ENCODE data around the gene UNC93A. TPM values are rescaled to one million over a fixed set of nuclear protein-coding genes. Genes with fewer than 3 reads are reported as not detected.
"Not testable (repeated sequence)": the region's sequence is repeated elsewhere in the genome, so short reads cannot be mapped to it uniquely, and the experiment has no call there.

The UNC93A gene
- total and polyA plus RNA-seq, 9 of the 15 experiments (the other 6 are each of a cell fraction or from before 2014, with no cell fraction given): not detected

DNA sequence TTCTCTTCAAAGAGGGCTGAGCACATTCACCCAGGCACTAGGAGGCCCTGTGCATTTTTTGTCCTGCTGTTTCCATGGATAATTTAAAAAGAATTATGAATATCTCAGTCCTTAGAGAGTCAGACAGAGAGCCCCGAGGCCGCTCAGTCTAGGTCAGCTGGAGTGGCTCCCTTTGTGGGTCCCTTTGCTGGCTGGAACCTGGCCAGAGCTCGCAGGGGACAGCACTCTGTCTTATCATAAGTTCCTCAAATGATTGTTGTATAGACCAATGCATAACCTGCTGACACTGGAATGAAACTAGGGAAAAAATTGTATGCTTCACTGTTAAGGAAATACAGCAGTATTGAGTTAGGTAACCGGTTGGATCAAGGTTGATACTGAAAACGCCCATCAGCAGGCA, 10.6 kb upstream of the UNC93A start:
- 0% methylated on average over 5 of the region's 5 CpGs for WGBS (ENCODE audit: insufficient coverage, low coverage, missing lambda C conversion rate)

DNA sequence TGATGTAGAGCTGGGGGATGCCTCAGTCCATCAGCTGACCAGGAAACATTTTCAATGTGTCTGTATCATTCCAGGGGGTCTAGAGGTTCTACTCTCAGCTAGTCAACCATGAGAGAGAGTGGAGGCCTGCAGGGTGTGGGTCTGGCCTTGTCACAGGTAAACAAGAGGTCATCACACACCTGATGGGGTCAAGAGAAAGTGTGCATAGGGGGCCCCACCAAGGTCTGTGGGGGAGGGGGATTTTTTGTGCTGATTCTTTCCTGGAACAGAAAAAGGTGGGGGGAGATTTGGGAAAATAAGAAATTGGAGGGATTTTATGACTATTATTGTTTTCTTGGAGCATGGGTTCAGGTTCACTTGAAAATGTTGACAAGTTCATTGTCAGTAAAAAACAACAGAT, 8.9 kb upstream of the UNC93A start:
- FAIRE-seq (no peak), ATAC-seq (no peak), DNase-seq (ENCODE audit: extremely low read depth in 1 of 4, low spot score in 3 of 4) (no peak)
- H3K27ac ChIP-seq (ENCODE audit: extremely low read depth, low read depth, low read length): no peak overlapping the region
- no peaks in the 10 kb centered on the region for H3K9me1 ChIP-seq (ENCODE audit: control insufficient read depth, insufficient read depth, low read length)
- H4K20me1 ChIP-seq (replicated peaks; ENCODE audit: control insufficient read depth, insufficient read depth, low read length): no peaks in the 10 kb centered on the region
- no peaks in the 10 kb centered on the region for H3K36me3 ChIP-seq (ENCODE audit: control insufficient read depth, insufficient read depth, low read length)
- no peaks in the 10 kb centered on the region for H3K4me1 ChIP-seq (replicated peaks in 1 of 2; ENCODE audit: control insufficient read depth in 2 of 2, insufficient read depth in 2 of 2, low read length in 2 of 2)
- ChIA-PET POLR2A (interaction anchor here (0.8 kb wide), 1 partner anchor 24 kb away, joined by 3 read pairs; no protein-coding TSS in a partner anchor), CTCF (ENCODE audit: low intra/inter-chr PET ratio) (no interaction called here)
- no peak overlapping the region for H2AFZ ChIP-seq (ENCODE audit: low read depth, low read length)
- no peak overlapping the region for H3K4me3 ChIP-seq
- BruUV-seq (replicated peaks): no TSS peak
- H3K79me2 ChIP-seq (ENCODE audit: control insufficient read depth, insufficient read depth, low read length): no peaks in the 10 kb centered on the region
- no peaks in the 10 kb centered on the region for H3K9me3 ChIP-seq (replicated peaks; ENCODE audit: control insufficient read depth, insufficient read depth, low read depth, low read length)
- intact Hi-C loops (cut with micrococcal nuclease): loop anchor here (10.0 kb wide), 1 partner anchor 507 kb away; no protein-coding TSS in a partner anchor
- peaks cover 10 to 38% of the 10 kb centered on the region in 2 experiments; a peak in 4 of 5 replicates for H3K27me3 ChIP-seq (ENCODE audit: control insufficient read depth in 2 of 2, insufficient read depth in 2 of 2, low read length in 2 of 2)
- in situ Hi-C loops (cut with MboI): loop anchor here (5.0 to 25.0 kb wide), 2 partner anchors 60 to 520 kb away; no protein-coding TSS in a partner anchor
- no peak overlapping the region for H3K4me2 ChIP-seq (ENCODE audit: insufficient read depth, low read length)
- H3K9ac ChIP-seq (ENCODE audit: insufficient read depth in 1 of 2, low read depth in 2 of 2, low read length in 2 of 2): no peak overlapping the region
- TF ChIP-seq STAT5A (IDR thresholded peaks at IDR 0.05; ENCODE audit: borderline replicate concordance, low read length): no peak
- TF ChIP-seq, protein P1, sequence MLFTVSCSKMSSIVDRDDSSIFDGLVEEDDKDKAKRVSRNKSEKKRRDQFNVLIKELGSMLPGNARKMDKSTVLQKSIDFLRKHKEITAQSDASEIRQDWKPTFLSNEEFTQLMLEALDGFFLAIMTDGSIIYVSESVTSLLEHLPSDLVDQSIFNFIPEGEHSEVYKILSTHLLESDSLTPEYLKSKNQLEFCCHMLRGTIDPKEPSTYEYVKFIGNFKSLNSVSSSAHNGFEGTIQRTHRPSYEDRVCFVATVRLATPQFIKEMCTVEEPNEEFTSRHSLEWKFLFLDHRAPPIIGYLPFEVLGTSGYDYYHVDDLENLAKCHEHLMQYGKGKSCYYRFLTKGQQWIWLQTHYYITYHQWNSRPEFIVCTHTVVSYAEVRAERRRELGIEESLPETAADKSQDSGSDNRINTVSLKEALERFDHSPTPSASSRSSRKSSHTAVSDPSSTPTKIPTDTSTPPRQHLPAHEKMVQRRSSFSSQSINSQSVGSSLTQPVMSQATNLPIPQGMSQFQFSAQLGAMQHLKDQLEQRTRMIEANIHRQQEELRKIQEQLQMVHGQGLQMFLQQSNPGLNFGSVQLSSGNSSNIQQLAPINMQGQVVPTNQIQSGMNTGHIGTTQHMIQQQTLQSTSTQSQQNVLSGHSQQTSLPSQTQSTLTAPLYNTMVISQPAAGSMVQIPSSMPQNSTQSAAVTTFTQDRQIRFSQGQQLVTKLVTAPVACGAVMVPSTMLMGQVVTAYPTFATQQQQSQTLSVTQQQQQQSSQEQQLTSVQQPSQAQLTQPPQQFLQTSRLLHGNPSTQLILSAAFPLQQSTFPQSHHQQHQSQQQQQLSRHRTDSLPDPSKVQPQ (CRISPR knock-in tag; IDR thresholded peaks at IDR 0.05; ENCODE audit: borderline replicate concordance): no peak
- TF ChIP-seq PRMT5 (CRISPR knock-in tag; IDR thresholded peaks at IDR 0.05): no peak
- TF ChIP-seq, protein P2, sequence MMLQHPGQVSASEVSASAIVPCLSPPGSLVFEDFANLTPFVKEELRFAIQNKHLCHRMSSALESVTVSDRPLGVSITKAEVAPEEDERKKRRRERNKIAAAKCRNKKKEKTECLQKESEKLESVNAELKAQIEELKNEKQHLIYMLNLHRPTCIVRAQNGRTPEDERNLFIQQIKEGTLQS (IDR thresholded peaks at IDR 0.05): no peak
- TF ChIP-seq, protein P2 (CRISPR knock-in tag; conservative IDR thresholded peaks at IDR 0.05): no peak
- TF ChIP-seq, protein P3, sequence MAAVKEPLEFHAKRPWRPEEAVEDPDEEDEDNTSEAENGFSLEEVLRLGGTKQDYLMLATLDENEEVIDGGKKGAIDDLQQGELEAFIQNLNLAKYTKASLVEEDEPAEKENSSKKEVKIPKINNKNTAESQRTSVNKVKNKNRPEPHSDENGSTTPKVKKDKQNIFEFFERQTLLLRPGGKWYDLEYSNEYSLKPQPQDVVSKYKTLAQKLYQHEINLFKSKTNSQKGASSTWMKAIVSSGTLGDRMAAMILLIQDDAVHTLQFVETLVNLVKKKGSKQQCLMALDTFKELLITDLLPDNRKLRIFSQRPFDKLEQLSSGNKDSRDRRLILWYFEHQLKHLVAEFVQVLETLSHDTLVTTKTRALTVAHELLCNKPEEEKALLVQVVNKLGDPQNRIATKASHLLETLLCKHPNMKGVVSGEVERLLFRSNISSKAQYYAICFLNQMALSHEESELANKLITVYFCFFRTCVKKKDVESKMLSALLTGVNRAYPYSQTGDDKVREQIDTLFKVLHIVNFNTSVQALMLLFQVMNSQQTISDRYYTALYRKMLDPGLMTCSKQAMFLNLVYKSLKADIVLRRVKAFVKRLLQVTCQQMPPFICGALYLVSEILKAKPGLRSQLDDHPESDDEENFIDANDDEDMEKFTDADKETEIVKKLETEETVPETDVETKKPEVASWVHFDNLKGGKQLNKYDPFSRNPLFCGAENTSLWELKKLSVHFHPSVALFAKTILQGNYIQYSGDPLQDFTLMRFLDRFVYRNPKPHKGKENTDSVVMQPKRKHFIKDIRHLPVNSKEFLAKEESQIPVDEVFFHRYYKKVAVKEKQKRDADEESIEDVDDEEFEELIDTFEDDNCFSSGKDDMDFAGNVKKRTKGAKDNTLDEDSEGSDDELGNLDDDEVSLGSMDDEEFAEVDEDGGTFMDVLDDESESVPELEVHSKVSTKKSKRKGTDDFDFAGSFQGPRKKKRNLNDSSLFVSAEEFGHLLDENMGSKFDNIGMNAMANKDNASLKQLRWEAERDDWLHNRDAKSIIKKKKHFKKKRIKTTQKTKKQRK (IDR thresholded peaks at IDR 0.05; ENCODE audit: borderline replicate concordance, low read depth, low read length): no peak
- TF ChIP-seq HNRNPH1 (optimal IDR thresholded peaks at IDR 0.05; ENCODE audit: low read depth, low read length): no peak
- TF ChIP-seq ZBTB8A (IDR thresholded peaks at IDR 0.05; ENCODE audit: partially characterized antibody): no peak

More for the DNA sequence above, 10.6 kb upstream of the UNC93A start:
- CTCF ChIA-PET (ENCODE audit: low intra/inter-chr PET ratio); H4K20me1 ChIP-seq (replicated peaks; ENCODE audit: control insufficient read depth, insufficient read depth, low read length); H3K9me1 ChIP-seq (ENCODE audit: control insufficient read depth, insufficient read depth, low read length); H3K9ac ChIP-seq (ENCODE audit: insufficient read depth in 1 of 2, low read depth in 2 of 2, low read length in 2 of 2); H3K4me3 ChIP-seq; FAIRE-seq; H3K4me1 ChIP-seq (replicated peaks in 1 of 2; ENCODE audit: control insufficient read depth in 2 of 2, insufficient read depth in 2 of 2, low read length in 2 of 2); H3K9me3 ChIP-seq (replicated peaks; ENCODE audit: control insufficient read depth, insufficient read depth, low read depth, low read length); H3K79me2 ChIP-seq (ENCODE audit: control insufficient read depth, insufficient read depth, low read length); H3K27ac ChIP-seq (ENCODE audit: extremely low read depth, low read depth, low read length); ATAC-seq; H3K4me2 ChIP-seq (ENCODE audit: insufficient read depth, low read length); BruUV-seq (replicated peaks); DNase-seq (ENCODE audit: extremely low read depth in 1 of 4, low spot score in 3 of 4); H3K36me3 ChIP-seq (ENCODE audit: control insufficient read depth, insufficient read depth, low read length); H2AFZ ChIP-seq (ENCODE audit: low read depth, low read length): not testable (repeated sequence)
- peaks cover 7 to 35% of the 10 kb centered on the region in 2 experiments; a peak in 4 of 5 replicates for H3K27me3 ChIP-seq (ENCODE audit: control insufficient read depth in 2 of 2, insufficient read depth in 2 of 2, low read length in 2 of 2)
- intact Hi-C loops (cut with micrococcal nuclease) (loop anchor here (10.0 kb wide), 1 partner anchor 506 kb away; no protein-coding TSS in a partner anchor), in situ Hi-C loops (cut with MboI) (loop anchor here (5.0 to 25.0 kb wide), 2 partner anchors 58 to 518 kb away; no protein-coding TSS in a partner anchor)
- POLR2A ChIA-PET: interaction anchor here (1.3 kb wide), 1 partner anchor 10 kb away, joined by 3 read pairs; no protein-coding TSS in a partner anchor
